Pancreas (tissue), 10 donors: ENCODE data around the gene U2AF2. TPM values are rescaled to one million over a fixed set of nuclear protein-coding genes. Genes with fewer than 3 reads are reported as not detected.
A peak's percentile ranks its signal among the peaks of the same experiment; 100 is the strongest.

Experiments used
- ATAC-seq, 4 donors: fragments of 200-7000 bp; cut with Tn5 transposase; one replicate each; pipeline versions ENCODE4 v1.8.0 to v1.9.1; 2020; ENCODE audit warnings: mild to moderate bottlenecking in 4 of 4, moderate library complexity in 4 of 4
- DNase-seq, 6 donors: peaks; one replicate each; pipeline ENCODE4 v3.0.0-alpha.2; 2020
- FAIRE-seq: peaks from 2 replicates; lab custom pipeline; 2012; peaks lifted over from hg19 to GRCh38; lab: Jason Lieb, UNC
- H3K27ac ChIP-seq, 4 donors: fragments of 200-600 bp; sonication (generic); 1 replicate in 3 of 4; 2 replicates in 1 of 4; pipeline versions ENCODE4 v1.5.0 to v1.8.0; 2020
- H3K27me3 ChIP-seq, 4 donors: fragments of 200-600 bp; one replicate each; pipeline ENCODE4 v1.8.0; 2021
- H3K36me3 ChIP-seq, 3 donors: fragments of 200-600 bp; sonication (generic) in 1 of 3; one replicate each; pipeline versions ENCODE4 v1.5.0 to v1.8.0; 2020 to 2021
- H3K4me1 ChIP-seq, 3 donors: fragments of 200-600 bp; one replicate each; pipeline ENCODE4 v1.8.0; 2021
- H3K4me3 ChIP-seq, 4 donors: fragments of 200-600 bp; sonication (generic) in 2 of 4; one replicate each; pipeline versions ENCODE4 v1.5.0 to v1.8.0; 2020 to 2021
- H3K9me3 ChIP-seq, 4 donors: fragments of 200-600 bp; one replicate each; pipeline ENCODE4 v1.8.0; 2021
- WGBS, 2 donors: extraction: QIAGEN DNeasy Blood & Tissue Kit; methylation state at CpG; one replicate each; pipeline ENCODE4 v1.1.7; 2013; 5-methylcytosine and 5-hydroxymethylcytosine counted together
- intact Hi-C, 3 donors: fragments of 100-400 bp; cut with DNase I; formaldehyde crosslinking; loops; one replicate each; pipeline versions ENCODE4 v1.11.1 to v1.14.2; 2022
- polyA plus RNA-seq, 2 donors: library from polyadenylated mRNA; stranded (reverse); fragments of 200-250 nt; gene quantifications; one replicate each; pipeline ENCODE4 v1.2.3, GENCODE V29; 2013
- total RNA-seq, 6 donors: library from RNA; stranded (reverse); fragmentation: NEBNext Ultra II Directional in 4 of 6; extraction: Animal tissue kit (Norgen Biotek cat#: 25700) in 4 of 6; gene quantifications; one replicate each; pipeline versions ENCODE4 v1.2.1 to v1.2.4, GENCODE V29; 2021 to 2023
- TF ChIP-seq, protein P1 (sequence below), 4 donors: fragments of 200-600 bp; sonication (generic) in 3 of 4; IDR thresholded peaks; one replicate each; pipeline versions ENCODE4 v1.5.0 to v1.8.0; 2021; ENCODE audit warnings: antibody characterized with exemption in 4 of 4
- donor health status: healthy with polysubstance abuse.
- donor health status: DM: no; HTN: no; CAD: no; lungs with moderate emphysema.
- donor health status: DM: no; HTN: no; CAD: no.
- donor health status: control.
- donor health status: control.
- donor health status: Bipolar disorder and iron deficiency.
- donor health status: DM: yes; HTN: yes; CAD: no.
- donor health status: DM: no; HTN: no; CAD: no.
- donor health status: DM: no; HTN: no; CAD: no.
- donor health status: DM: yes; HTN: yes; CAD: no.

The U2AF2 gene
- total and polyA plus RNA-seq, 8 donors, result 38.4 to 113 (median 62.4) TPM

DNA sequence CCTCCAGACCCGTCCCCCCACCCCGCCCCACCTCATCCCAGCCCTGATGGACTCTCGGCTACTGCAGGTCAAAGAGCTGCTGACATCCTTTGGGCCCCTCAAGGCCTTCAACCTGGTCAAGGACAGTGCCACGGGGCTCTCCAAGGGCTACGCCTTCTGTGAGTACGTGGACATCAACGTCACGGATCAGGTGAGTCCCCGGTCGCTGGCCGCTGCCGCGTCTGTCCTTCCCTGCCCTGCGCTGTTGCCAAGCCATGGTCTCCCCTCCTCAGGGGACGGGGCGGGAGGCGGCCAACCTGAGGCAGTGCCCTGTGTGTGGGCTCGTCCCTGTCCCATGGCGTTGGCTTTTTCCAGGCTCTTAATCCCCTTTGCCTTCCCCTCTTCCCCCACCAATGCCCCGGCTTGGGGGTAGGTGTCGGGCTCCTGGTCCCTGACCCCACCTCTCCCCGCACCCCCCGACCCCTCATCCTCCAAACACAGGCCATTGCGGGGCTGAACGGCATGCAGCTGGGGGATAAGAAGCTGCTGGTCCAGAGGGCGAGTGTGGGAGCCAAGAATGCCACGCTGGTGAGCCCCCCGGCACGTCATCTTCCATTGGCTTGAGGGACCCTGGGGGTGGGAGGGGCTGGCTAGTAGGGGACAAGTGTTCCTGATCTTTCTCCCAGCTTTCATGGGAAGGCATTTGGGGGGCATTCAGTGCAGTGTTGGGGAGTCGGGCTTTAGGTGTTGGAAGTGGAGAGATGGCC is 13.9 kb downstream of the U2AF2 start:
- H3K4me1 ChIP-seq, result no peaks in the 10 kb centered on the region
- H3K27me3 ChIP-seq, result no peaks in the 10 kb centered on the region
- H3K4me3 ChIP-seq, result no peak overlapping the region
- intact Hi-C loops, result no loop called here
- 85% methylated on average over 30 of the region's 30 CpGs for WGBS, 2 donors
- no peak for FAIRE-seq
- peak in 1 of 6 donors; percentile 70 for DNase-seq
- no peak overlapping the region for H3K27ac ChIP-seq
- ATAC-seq, result no peak
- H3K36me3 ChIP-seq, result peaks cover 11 to 54% (median 28%) of the 10 kb centered on the region in 3 donors
- H3K9me3 ChIP-seq, result no peaks in the 10 kb centered on the region
- TF ChIP-seq, protein P1, sequence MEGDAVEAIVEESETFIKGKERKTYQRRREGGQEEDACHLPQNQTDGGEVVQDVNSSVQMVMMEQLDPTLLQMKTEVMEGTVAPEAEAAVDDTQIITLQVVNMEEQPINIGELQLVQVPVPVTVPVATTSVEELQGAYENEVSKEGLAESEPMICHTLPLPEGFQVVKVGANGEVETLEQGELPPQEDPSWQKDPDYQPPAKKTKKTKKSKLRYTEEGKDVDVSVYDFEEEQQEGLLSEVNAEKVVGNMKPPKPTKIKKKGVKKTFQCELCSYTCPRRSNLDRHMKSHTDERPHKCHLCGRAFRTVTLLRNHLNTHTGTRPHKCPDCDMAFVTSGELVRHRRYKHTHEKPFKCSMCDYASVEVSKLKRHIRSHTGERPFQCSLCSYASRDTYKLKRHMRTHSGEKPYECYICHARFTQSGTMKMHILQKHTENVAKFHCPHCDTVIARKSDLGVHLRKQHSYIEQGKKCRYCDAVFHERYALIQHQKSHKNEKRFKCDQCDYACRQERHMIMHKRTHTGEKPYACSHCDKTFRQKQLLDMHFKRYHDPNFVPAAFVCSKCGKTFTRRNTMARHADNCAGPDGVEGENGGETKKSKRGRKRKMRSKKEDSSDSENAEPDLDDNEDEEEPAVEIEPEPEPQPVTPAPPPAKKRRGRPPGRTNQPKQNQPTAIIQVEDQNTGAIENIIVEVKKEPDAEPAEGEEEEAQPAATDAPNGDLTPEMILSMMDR (IDR thresholded peaks at IDR 0.05), result no peak

- TF ChIP-seq, protein P1 (IDR thresholded peaks at IDR 0.05), result no peak
- DNase-seq (peak in 1 of 6 donors; percentile 74), ATAC-seq (no peak), FAIRE-seq (no peak)
- no peaks in the 10 kb centered on the region for H3K27me3 ChIP-seq
- H3K4me3 ChIP-seq, result no peak overlapping the region
- intact Hi-C loops, result no loop called here
- H3K4me1 ChIP-seq, result peaks cover 0 to 2% (median 0%) of the 10 kb centered on the region in 3 donors
- WGBS, 2 donors, result 85 to 87% methylated on average over 36 to 43 of the region's 43 CpGs
- H3K27ac ChIP-seq, result no peak overlapping the region
- H3K36me3 ChIP-seq, result peaks cover 11 to 46% (median 21%) of the 10 kb centered on the region in 3 donors
- H3K9me3 ChIP-seq, result no peaks in the 10 kb centered on the region
Observed at GRCh38 chr19:55669418-55670279, 14.8 kb downstream of the U2AF2 start.

GRCh38 chr19:55670280-55671053 is 15.6 kb downstream of the U2AF2 start:
- DNase-seq, result peak in 4 of 6 donors; percentile 55 to 95 (median 62)
- Histone ChIP-seq H3K4me1 (peaks cover 0 to 2% (median 0%) of the 10 kb centered on the region in 3 donors), H3K4me3 (no peak overlapping the region)

DNA sequence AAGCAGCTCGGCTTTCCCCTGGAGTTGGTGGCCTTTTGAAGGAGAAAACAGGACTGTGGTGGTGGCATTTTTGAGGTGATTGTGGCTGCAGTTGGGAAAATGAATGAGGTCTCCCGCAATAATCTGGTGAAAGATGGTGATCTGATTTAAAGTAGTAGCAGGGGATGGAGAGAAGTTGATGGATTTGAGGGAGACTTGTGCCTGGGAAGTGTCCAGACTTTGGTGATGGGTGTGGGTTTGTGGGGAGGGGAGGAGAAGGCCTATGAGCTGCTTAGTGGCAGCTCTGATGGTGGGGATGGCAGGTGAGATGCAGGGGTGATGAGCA is 16.2 kb downstream of the U2AF2 start:
- Histone ChIP-seq H3K4me1 (peaks cover 0 to 5% (median 1%) of the 10 kb centered on the region in 3 donors), H3K27ac (no peak overlapping the region), H3K9me3 (no peaks in the 10 kb centered on the region), H3K4me3 (no peak overlapping the region), H3K27me3 (no peaks in the 10 kb centered on the region), H3K36me3 (peaks cover 8 to 40% (median 18%) of the 10 kb centered on the region in 3 donors)
- no peak for ATAC-seq
- no peak for DNase-seq
- intact Hi-C loops, result no loop called here
- TF ChIP-seq, protein P1 (IDR thresholded peaks at IDR 0.05), result no peak
- no peak for FAIRE-seq
- 65 to 71% methylated on average over 2 of the region's 2 CpGs for WGBS, 2 donors

More at GRCh38 chr19:55670280-55671053, 15.6 kb downstream of the U2AF2 start:
- TF ChIP-seq, protein P1 (IDR thresholded peaks at IDR 0.05), result no peak
- Histone ChIP-seq H3K27me3 (no peaks in the 10 kb centered on the region), H3K27ac (no peak overlapping the region), H3K36me3 (peaks cover 11 to 46% (median 21%) of the 10 kb centered on the region in 3 donors), H3K9me3 (no peaks in the 10 kb centered on the region)
- WGBS, 2 donors, result 66 to 67% methylated on average over 23 of the region's 23 CpGs
- no peak for FAIRE-seq
- intact Hi-C loops, result no loop called here
- no peak for ATAC-seq
